DND-41 (cell line): Measurements from ENCODE around the gene VAV3.

ENCODE experiments used
- ATAC-seq: fragments of 200-7000 bp; cut with Tn5 transposase; 3 replicates; pipeline ENCODE4 v1.9.1; 2021; ENCODE audit warnings: low read depth; ENCODE audit not compliant: insufficient read depth
- DNase-seq: peaks from one replicate; pipeline ENCODE4 v3.0.0-alpha.2; 2020
- H2AFZ ChIP-seq: 2 replicates; pipeline ENCODE4 v1.6.0; 2012; ENCODE audit warnings: low read depth, low read length
- H3K27ac ChIP-seq: 2 replicates; pipeline ENCODE4 v1.5.1; 2012; ENCODE audit warnings: low read length, inconsistent platforms
- H3K27me3 ChIP-seq: fragments of 200-600 bp; sonication (generic); 2 replicates; pipeline ENCODE4 v1.6.0; 2012; ENCODE audit warnings: low read length, mild to moderate bottlenecking, inconsistent platforms; ENCODE audit not compliant: insufficient read depth, poor library complexity
- H3K36me3 ChIP-seq: 2 replicates; pipeline ENCODE4 v1.5.1; 2012; ENCODE audit warnings: low read length, inconsistent platforms; ENCODE audit not compliant: insufficient read depth
- H3K4me1 ChIP-seq: 2 replicates; pipeline ENCODE4 v1.5.1; 2012; ENCODE audit warnings: mild to moderate bottlenecking, low read length; ENCODE audit not compliant: insufficient read depth
- H3K4me2 ChIP-seq: 2 replicates; pipeline ENCODE4 v1.6.0; 2012; ENCODE audit warnings: mild to moderate bottlenecking, moderate library complexity, low read length, inconsistent platforms; ENCODE audit not compliant: insufficient read depth
- H3K4me3 ChIP-seq, 2 experiments: fragments of 200-600 bp in 1 of 2; shearing (Covaris generic) in 1 of 2; 2 replicates each; pipeline ENCODE4 v1.5.1; 2012 to 2016; ENCODE audit warnings: inconsistent platforms in 2 of 2, low read length in 2 of 2, mild to moderate bottlenecking in 2 of 2, low read depth in 1 of 2, moderate library complexity in 1 of 2
- H3K79me2 ChIP-seq: 2 replicates; pipeline ENCODE4 v1.6.0; 2012; ENCODE audit warnings: low read length, inconsistent platforms; ENCODE audit not compliant: insufficient read depth
- H3K9ac ChIP-seq: 2 replicates; pipeline ENCODE4 v1.6.0; 2012; ENCODE audit warnings: low read depth, mild to moderate bottlenecking, inconsistent platforms, low read length, moderate library complexity
- H3K9me3 ChIP-seq: 2 replicates; pipeline ENCODE4 v1.5.1; 2012; ENCODE audit warnings: low read length, moderate library complexity, mild to moderate bottlenecking, inconsistent platforms; ENCODE audit not compliant: insufficient read depth, severe bottlenecking
- H4K20me1 ChIP-seq: 2 replicates; pipeline ENCODE4 v1.6.0; 2012; ENCODE audit warnings: low read length; ENCODE audit not compliant: insufficient read depth
- CTCF ChIP-seq: IDR thresholded peaks from 2 replicates; pipeline ENCODE4 v1.5.1; 2012; ENCODE audit warnings: borderline replicate concordance, low read length, moderate library complexity, mild to moderate bottlenecking; ENCODE audit not compliant: poor library complexity, severe bottlenecking; ENCODE audit errors: extremely low read depth
- EZH2 ChIP-seq: IDR thresholded peaks from 3 replicates; pipeline ENCODE4 v1.6.1; 2012; ENCODE audit warnings: borderline replicate concordance, low read depth, mild to moderate bottlenecking, moderate library complexity, low read length, inconsistent platforms; ENCODE audit not compliant: severe bottlenecking

Gene VAV3

GRCh38 chr1:107766533-107766932 lies 198.4 kb downstream of the VAV3 start:
- TF ChIP-seq EZH2 (no peak), CTCF (no peak)
- H3K9ac ChIP-seq, result no peak overlapping the region
- DNase-seq, result no peak
- H3K9me3 ChIP-seq, result no peaks in the 10 kb centered on the region
- peaks cover 76% of the 10 kb centered on the region for H3K36me3 ChIP-seq
- no peak for ATAC-seq
- H4K20me1 ChIP-seq, result no peaks in the 10 kb centered on the region
- H3K27ac ChIP-seq, result no peak overlapping the region
- no peak overlapping the region for H3K4me2 ChIP-seq
- H3K79me2 ChIP-seq, result no peaks in the 10 kb centered on the region
- no peak overlapping the region for H2AFZ ChIP-seq
- no peaks in the 10 kb centered on the region for H3K27me3 ChIP-seq
- H3K4me1 ChIP-seq, result no peaks in the 10 kb centered on the region
- no peak overlapping the region for H3K4me3 ChIP-seq

DNA sequence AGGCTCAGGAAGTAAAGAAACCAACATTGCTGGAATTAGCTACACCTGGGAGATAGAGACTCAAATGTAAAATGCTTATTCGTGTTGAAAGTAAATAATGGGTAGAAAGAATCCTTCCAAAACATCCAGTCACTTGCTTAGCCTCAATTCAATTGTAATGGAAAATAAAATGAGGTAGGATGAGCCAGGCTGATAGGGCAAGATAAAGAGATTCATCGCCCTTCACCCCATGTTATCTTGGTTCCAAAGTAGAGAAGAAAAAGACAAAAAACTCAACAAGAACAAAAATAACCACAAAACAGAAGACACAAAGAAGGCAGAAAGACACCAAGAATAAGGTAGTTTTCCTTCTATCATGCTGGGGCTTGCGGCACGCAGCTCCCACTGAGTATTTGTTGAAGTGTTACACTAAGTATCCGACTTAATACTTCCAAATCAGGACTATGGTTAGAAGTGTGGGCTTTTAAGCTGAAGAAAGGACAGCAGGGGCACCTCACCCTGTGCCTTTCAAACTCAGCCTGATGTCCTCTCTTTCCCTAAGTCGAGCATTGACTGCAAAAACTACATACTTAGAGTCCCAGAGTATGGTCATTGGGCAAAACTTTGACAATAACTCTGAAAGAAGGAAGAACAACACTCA lies 202.1 kb downstream of the VAV3 start:
- no peak for TF ChIP-seq EZH2
- no peak for TF ChIP-seq CTCF
- H3K27ac ChIP-seq, result no peak overlapping the region
- H4K20me1 ChIP-seq, result no peaks in the 10 kb centered on the region
- H3K4me3 ChIP-seq, result no peak overlapping the region
- H3K9ac ChIP-seq, result no peak overlapping the region
- no peak for DNase-seq
- H3K27me3 ChIP-seq, result no peaks in the 10 kb centered on the region
- H3K36me3 ChIP-seq, result peaks cover 61% of the 10 kb centered on the region; the same call in 1 of the 2 replicates
- no peak overlapping the region for H3K4me2 ChIP-seq
- no peak for ATAC-seq
- H3K9me3 ChIP-seq, result no peaks in the 10 kb centered on the region
- H2AFZ ChIP-seq, result no peak overlapping the region
- no peaks in the 10 kb centered on the region for H3K4me1 ChIP-seq
- no peaks in the 10 kb centered on the region for H3K79me2 ChIP-seq

DNA sequence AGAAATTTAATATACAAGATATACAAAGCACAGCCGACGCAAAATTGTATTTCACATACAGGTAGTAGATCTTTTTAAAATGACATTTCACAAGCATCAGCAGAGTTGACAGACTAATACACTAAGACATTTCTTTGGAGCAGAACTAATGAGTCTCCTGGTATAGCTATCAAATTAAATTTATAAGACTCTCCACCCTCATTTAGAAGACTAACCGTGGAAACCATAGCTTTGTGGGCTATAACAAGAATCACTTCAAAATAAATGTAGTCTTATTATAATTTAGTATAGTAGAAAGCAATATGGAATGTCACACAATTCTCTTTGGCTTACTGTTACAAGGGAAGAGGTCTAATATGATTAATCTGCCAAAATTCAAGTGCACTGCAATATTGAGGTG lies 204.9 kb downstream of the VAV3 start:
- Histone ChIP-seq H3K27ac (no peak overlapping the region), H3K27me3 (no peaks in the 10 kb centered on the region), H2AFZ (no peak overlapping the region), H3K36me3 (peaks cover 57% of the 10 kb centered on the region; the same call in 1 of the 2 replicates), H3K79me2 (no peaks in the 10 kb centered on the region), H3K4me1 (no peaks in the 10 kb centered on the region), H3K9me3 (no peaks in the 10 kb centered on the region), H3K4me2 (no peak overlapping the region), H3K9ac (no peak overlapping the region), H3K4me3 (no peak overlapping the region), H4K20me1 (no peaks in the 10 kb centered on the region)
- no peak for DNase-seq
- TF ChIP-seq EZH2 (no peak), CTCF (no peak)
- ATAC-seq, result no peak
